Suprapubic skin (tissue), 4 donors: ENCODE data around the gene CDCA5. TPM values are rescaled to one million over a fixed set of nuclear protein-coding genes. Genes with fewer than 3 reads are reported as not detected.

ENCODE experiments used
- DNase-seq, 2 donors: peaks; one replicate each; pipeline ENCODE4 v3.0.0-alpha.2; 2019; ENCODE audit warnings: low spot score in 2 of 2
- H3K27ac ChIP-seq: fragments of 200-600 bp; sonication (generic); one replicate; pipeline ENCODE4 v1.5.1; 2019
- H3K27me3 ChIP-seq: fragments of 200-600 bp; sonication (generic); one replicate; pipeline ENCODE4 v1.5.1; 2019
- H3K36me3 ChIP-seq: fragments of 200-600 bp; sonication (generic); one replicate; pipeline ENCODE4 v1.5.1; 2019
- H3K4me1 ChIP-seq: fragments of 200-600 bp; sonication (generic); one replicate; pipeline ENCODE4 v1.5.1; 2019
- H3K4me3 ChIP-seq: fragments of 200-600 bp; sonication (generic); one replicate; pipeline ENCODE4 v1.5.1; 2019; ENCODE audit warnings: mild to moderate bottlenecking
- H3K9me3 ChIP-seq: fragments of 200-600 bp; sonication (generic); one replicate; pipeline ENCODE4 v1.5.1; 2019
- CTCF ChIP-seq, 2 donors: fragments of 200-600 bp in 1 of 2; fragments of 450-650 bp in 1 of 2; sonication (generic) in 1 of 2; IDR thresholded peaks; one replicate each; pipeline ENCODE4 v1.5.1; 2016 to 2019; ENCODE audit warnings: antibody characterized with exemption in 2 of 2, mild to moderate bottlenecking in 1 of 2, moderate library complexity in 1 of 2
- EP300 ChIP-seq: sonication (generic); formaldehyde crosslinking; IDR thresholded peaks from one replicate; pipeline ENCODE4 v1.6.1; 2017; ENCODE audit warnings: antibody characterized with exemption
- POLR2A ChIP-seq, 2 donors: fragments of 450-650 bp; IDR thresholded peaks; one replicate each; pipeline ENCODE4 v1.6.1; 2017; ENCODE audit warnings: antibody characterized with exemption in 2 of 2, mild to moderate bottlenecking in 2 of 2, moderate library complexity in 2 of 2
- POLR2AphosphoS5 ChIP-seq, 3 donors: sonication (generic); formaldehyde crosslinking; IDR thresholded peaks; one replicate each; pipeline ENCODE4 v1.6.1; 2017; ENCODE audit warnings: antibody characterized with exemption in 3 of 3
- WGBS: methylation state at CpG from one replicate; pipeline ENCODE4 v1.1.5; 2018; 5-methylcytosine and 5-hydroxymethylcytosine counted together
- total RNA-seq, 4 donors: library from RNA; depleted of rRNA; stranded (reverse); fragments of >200 nt; gene quantifications; one replicate each; pipeline ENCODE4 v1.1.0, GENCODE V29; 2016

Gene CDCA5
- total RNA-seq, 4 donors from 2014 or later: 0.91 to 6.8 (median 1.4) TPM

- Histone ChIP-seq H3K4me1 (peaks cover 64% of the 10 kb centered on the region), H3K27me3 (no peaks in the 10 kb centered on the region), H3K27ac (peak overlapping the region; percentile 92), H3K4me3 (peak overlapping the region; percentile 91), H3K36me3 (peaks cover 24% of the 10 kb centered on the region), H3K9me3 (no peaks in the 10 kb centered on the region)
- WGBS: 9% methylated on average over 34 of the region's 68 CpGs
- peak; percentile 66 to 79 for DNase-seq
- TF ChIP-seq CTCF (IDR thresholded peaks at IDR 0.05): no peak
- TF ChIP-seq POLR2A (IDR thresholded peaks at IDR 0.05): no peak
- no peak for TF ChIP-seq POLR2AphosphoS5 (IDR thresholded peaks at IDR 0.05)
- TF ChIP-seq EP300: no peak
Observed at GRCh38 chr11:65116370-65117205, 32.7 kb upstream of the CDCA5 start.

GRCh38 chr11:65115361-65116082 is 31.7 kb upstream of the CDCA5 start:
- no peak overlapping the region for H3K4me3 ChIP-seq
- H3K9me3 ChIP-seq: no peaks in the 10 kb centered on the region
- TF ChIP-seq CTCF (IDR thresholded peaks at IDR 0.05) (no peak), POLR2A (IDR thresholded peaks at IDR 0.05) (no peak), POLR2AphosphoS5 (IDR thresholded peaks at IDR 0.05) (no peak), EP300 (no peak)
- peaks cover 65% of the 10 kb centered on the region for H3K4me1 ChIP-seq
- no peaks in the 10 kb centered on the region for H3K27me3 ChIP-seq
- peak; percentile 60 to 63 for DNase-seq
- 89% methylated on average over 12 of the region's 21 CpGs for WGBS
- H3K27ac ChIP-seq: no peak overlapping the region
- H3K36me3 ChIP-seq: peaks cover 22% of the 10 kb centered on the region

- no peaks in the 10 kb centered on the region for H3K9me3 ChIP-seq
- H3K4me3 ChIP-seq: no peak overlapping the region
- H3K36me3 ChIP-seq: peaks cover 16% of the 10 kb centered on the region
- DNase-seq: peak in 1 of 2 donors; percentile 76
- TF ChIP-seq POLR2A (IDR thresholded peaks at IDR 0.05) (no peak), CTCF (IDR thresholded peaks at IDR 0.05) (no peak), EP300 (no peak), POLR2AphosphoS5 (IDR thresholded peaks at IDR 0.05) (no peak)
- peaks cover 67% of the 10 kb centered on the region for H3K4me1 ChIP-seq
- no peak overlapping the region for H3K27ac ChIP-seq
- no peaks in the 10 kb centered on the region for H3K27me3 ChIP-seq
- WGBS: 78% methylated on average over 4 of the region's 11 CpGs
Observed at GRCh38 chr11:65114538-65115171, 30.8 kb upstream of the CDCA5 start.

GRCh38 chr11:65113839-65114238 is 30.0 kb upstream of the CDCA5 start:
- WGBS: 75% methylated on average over 6 of the region's 6 CpGs

More at GRCh38 chr11:65113839-65114238, 30.0 kb upstream of the CDCA5 start:
- Histone ChIP-seq H3K36me3 (peaks cover 16% of the 10 kb centered on the region), H3K4me3 (no peak overlapping the region), H3K4me1 (peaks cover 76% of the 10 kb centered on the region), H3K27me3 (no peaks in the 10 kb centered on the region), H3K9me3 (no peaks in the 10 kb centered on the region), H3K27ac (no peak overlapping the region)
- TF ChIP-seq CTCF (IDR thresholded peaks at IDR 0.05) (no peak), POLR2A (IDR thresholded peaks at IDR 0.05) (no peak), POLR2AphosphoS5 (IDR thresholded peaks at IDR 0.05) (no peak), EP300 (no peak)
- DNase-seq: no peak
